Measurements from ENCODE around the gene CREBRF.

- TF ChIP-seq CTCF (IDR thresholded peaks at IDR 0.05) (no peak), EZH2 (IDR thresholded peaks at IDR 0.05; ENCODE audit: borderline replicate concordance, insufficient read depth, low read depth, low read length, poor library complexity, severe bottlenecking) (no peak)
Observed at GRCh38 chr5:173010547-173011464, 45.3 kb upstream of the CREBRF start.

All from B cell (primary cell).